Stimulated activated CD8-positive, alpha-beta memory T cell treated with anti-CD3 and anti-CD28 coated beads, Interleukin-12 subunit alpha, Interleukin-12 subunit beta, amount 100 ng/mL, for 24 hours (primary cell): ENCODE measurements around the gene ANTXR2.

Experiments used
- DNase-seq: peaks from one replicate; pipeline ENCODE4 v3.0.0-alpha.2; 2020; ENCODE audit errors: extremely low read depth

Gene ANTXR2

GRCh38 chr4:80092088-80092487 is 19.1 kb upstream of the ANTXR2 start:
- DNase-seq = no peak

- DNase-seq = no peak
Measured at GRCh38 chr4:80091688-80092087, 18.7 kb upstream of the ANTXR2 start.

DNA sequence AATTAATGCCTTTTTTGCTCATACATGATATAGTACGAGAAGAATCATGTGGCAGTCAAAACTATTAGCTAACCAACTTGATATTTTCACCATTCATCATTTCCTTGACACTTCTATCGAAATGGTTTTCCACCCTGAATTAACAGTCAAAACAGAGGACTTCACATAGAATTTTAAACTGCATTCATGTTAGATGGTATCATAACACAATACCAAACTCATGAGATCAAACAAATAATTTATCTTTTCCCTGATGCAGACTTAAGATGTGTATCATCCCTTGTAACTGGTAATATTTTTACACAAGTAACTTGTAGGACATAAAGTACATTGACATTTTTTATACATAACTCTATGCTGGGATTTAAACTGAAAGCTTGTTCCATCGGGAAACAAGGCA is 18.2 kb upstream of the ANTXR2 start:
- no peak for DNase-seq

GRCh38 chr4:80090090-80090489 is 17.1 kb upstream of the ANTXR2 start:
- DNase-seq = no peak

DNA sequence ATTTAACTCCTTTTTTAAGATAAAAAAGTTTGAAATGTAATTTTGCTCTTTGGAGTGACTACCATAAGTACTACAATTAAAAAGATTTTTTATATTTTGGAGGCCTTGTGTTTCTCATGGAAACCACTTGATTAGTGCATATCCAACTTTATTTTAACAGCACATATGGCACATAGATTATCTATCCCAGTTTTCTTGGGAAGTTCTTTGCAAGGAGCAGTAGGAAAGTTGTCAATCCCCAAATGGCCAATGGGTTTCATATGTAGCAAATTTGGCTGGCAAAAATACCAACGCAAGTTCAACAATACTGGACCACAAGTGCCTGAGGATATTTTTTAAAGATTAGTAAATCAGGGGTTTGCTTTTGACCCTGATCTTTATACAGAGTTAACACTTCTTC is 15.4 kb upstream of the ANTXR2 start:
- DNase-seq = no peak

- DNase-seq = no peak
Measured at GRCh38 chr4:80086296-80086695, 13.3 kb upstream of the ANTXR2 start.

GRCh38 chr4:80085081-80085480 is 12.1 kb upstream of the ANTXR2 start:
- DNase-seq = no peak

GRCh38 chr4:80082693-80083092 is 9.7 kb upstream of the ANTXR2 start:
- no peak for DNase-seq

- no peak for DNase-seq
Measured at GRCh38 chr4:80081566-80081965, 8.5 kb upstream of the ANTXR2 start.

- DNase-seq = no peak
Measured at GRCh38 chr4:80079255-80079923, 6.4 kb upstream of the ANTXR2 start.

DNA sequence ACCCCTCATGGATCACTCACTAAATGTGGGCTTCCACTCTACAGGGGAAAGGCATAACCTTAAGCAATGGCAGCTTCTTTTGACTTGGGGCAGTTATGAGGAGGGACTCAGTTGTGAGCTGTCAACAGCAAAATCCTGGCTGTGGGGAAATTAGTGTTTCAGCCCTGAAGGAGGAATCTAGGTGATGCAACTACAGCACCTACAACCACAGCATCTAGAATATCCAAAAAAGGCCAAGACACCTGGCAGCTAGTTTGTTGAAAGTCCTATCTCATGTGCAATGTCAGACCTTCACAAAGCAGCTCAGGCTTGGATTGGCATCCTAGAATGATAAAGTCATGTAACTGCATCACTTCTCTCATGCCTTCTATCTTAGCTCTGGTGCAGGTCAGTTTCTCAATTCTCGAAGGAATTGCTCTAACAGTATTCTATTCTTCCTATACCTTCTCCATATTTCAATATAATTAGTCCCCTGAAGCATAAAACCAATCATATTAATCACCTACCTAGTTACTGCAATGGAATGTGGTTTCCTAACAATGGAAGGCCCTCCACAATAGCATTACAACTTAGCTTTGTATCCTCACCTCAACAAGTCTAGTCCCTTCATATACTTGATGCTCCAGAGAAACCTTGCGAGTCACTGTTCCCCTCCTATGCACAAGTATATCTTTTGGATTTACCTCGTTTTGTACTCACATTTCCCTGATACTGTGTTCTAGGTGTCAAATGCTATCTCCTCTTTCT is 5.5 kb upstream of the ANTXR2 start:
- no peak for DNase-seq

DNA sequence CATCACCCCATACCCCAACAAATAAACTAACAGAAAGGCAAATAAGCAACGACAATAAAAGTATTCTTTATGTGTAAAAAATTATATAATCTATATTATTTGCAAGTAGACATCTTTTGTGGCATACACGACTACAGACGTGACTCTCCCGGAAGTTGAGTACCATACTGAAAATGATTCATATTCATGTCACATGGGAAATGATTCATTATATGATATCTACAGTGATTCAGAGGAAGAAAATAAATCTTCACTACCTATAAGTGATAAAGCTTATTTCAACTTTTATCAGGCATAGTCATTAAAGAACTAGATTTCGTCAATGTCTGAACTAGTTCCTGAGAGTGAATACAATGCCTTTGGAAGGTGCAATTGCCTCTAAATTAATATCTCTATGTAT is 4.6 kb upstream of the ANTXR2 start:
- no peak for DNase-seq

DNA sequence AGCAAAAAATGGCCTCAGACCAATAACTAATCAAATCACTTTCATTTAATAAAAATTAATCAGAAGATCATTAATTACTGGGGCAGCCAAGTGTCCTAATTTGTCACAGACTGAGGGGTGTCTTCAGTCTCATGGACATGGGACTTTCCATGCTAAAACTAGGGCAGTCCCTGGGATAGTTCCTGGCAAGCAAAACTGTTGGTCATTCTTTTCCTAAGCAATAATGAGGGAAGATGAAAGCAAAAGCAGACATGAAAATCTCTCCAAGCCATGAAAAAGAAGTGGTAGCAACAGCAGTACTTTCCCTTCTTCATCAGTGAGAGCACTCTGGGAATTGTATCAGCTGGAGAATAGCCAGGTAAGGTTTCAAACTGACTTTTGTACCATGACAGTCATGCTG is 3.7 kb upstream of the ANTXR2 start:
- DNase-seq = no peak

DNA sequence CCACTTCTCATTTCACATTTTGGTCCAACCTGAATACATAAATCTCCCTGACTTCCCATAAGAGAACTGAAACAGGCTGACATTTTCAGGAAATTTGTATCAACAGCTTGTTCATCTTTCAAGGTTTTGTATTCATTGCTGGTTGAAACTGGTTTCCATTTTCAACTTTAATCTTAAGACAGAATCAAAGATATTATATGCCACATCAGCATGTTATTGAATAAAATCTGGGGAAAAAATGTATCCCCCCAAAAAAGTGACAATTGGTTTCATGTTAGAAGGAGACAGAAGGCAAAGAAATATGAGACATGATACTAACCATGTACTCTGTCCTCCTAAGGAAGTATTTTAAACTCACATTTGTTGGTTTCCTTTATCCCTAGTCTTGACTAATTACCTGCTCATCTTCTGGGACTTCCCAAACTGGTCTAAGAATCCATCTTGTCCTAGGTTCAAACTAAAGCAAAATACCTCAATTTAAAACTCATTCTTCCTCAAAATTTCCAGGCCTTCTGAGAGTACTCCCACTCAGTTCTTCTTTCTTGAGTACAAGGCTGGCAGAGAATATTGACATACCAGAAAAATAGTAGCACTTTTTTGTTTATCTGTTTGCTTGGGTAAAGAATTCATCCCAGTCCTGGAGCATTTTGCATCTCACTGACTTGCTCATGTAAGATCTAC is 3.1 kb upstream of the ANTXR2 start:
- no peak for DNase-seq

DNA sequence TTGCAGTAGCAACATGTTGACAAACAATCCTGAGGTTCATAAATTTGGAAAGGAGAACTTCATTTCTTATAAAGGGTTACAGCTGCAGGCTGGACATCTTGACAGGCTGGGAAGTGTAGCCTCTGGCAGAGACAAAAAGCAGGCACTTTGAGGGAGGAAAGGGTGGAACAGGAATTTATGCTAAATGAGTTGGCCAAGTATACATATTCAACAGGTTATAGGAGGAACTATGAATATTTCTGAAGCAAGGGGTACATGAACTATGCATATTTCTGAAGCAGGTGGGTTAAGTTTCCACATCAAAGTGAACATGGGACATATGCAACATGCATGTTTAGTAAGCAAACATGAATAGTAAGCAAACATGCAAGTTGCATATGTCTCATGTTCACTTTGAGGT is 1.6 kb upstream of the ANTXR2 start:
- DNase-seq = no peak

DNA sequence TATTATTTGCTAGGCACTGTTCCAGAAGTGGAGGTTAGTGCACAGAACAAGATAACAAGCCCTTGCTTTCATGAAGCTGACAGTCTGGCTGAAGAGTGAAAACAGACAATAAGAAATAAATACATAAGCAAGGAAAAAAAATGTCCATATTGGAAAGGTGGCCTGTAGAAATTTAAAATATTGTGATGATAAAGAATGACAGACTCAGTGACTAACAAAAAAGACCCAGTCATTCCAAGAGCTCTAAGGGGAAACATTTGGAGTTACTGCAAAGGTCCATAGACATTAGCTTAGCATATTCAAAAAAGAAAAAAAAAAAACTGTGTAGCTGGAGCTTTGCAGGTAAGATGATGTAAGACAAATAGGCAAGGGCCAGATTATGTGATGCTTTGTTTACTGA is 1.0 kb upstream of the ANTXR2 start:
- no peak for DNase-seq

GRCh38 chr4:80073473-80074008 is 512 bp upstream of the ANTXR2 start:
- DNase-seq = no peak

GRCh38 chr4:80072228-80072743 is 743 bp downstream of the ANTXR2 start:
- DNase-seq = no peak

DNA sequence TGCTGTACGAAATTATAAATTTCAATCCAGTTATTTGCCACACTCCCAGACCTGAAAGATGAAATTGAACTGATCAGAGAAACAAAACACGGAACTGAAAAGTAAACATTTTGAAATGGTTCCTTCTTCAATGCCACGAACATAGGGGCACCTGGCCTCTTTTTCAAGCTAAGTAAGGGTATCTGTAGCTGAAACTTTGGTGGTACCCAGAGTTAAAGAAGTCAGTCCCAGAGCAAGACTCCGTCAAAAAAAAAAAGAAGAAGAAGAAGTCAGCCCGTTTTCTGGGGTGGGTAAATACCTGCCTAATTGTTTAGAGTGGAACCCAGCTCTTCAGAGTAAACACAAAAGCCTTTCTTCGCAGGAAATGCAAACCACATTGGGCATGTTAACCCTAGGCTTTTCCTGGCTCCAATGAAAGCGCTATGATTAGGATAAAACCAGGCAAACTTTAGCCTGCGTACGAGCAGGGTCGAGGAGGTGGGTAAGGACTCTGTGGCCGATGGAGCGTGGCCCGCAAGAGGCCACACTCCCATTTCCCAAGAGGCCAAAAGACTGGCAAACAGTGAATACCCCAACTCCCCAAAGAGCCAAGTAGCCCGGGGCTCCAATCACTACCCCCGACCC is 1.3 kb downstream of the ANTXR2 start:
- no peak for DNase-seq

GRCh38 chr4:80070880-80071603 is 2.0 kb downstream of the ANTXR2 start:
- no peak for DNase-seq
